ENCODE data around the gene MRPL21. TPM values are rescaled to one million over a fixed set of nuclear protein-coding genes. Genes with fewer than 3 reads are reported as not detected.

The MRPL21 gene
- total and polyA plus RNA-seq, 2 of the 13 experiments (the other 11 are each of a cell fraction or from before 2014, with no cell fraction given): 61.5 to 100 TPM

DNA sequence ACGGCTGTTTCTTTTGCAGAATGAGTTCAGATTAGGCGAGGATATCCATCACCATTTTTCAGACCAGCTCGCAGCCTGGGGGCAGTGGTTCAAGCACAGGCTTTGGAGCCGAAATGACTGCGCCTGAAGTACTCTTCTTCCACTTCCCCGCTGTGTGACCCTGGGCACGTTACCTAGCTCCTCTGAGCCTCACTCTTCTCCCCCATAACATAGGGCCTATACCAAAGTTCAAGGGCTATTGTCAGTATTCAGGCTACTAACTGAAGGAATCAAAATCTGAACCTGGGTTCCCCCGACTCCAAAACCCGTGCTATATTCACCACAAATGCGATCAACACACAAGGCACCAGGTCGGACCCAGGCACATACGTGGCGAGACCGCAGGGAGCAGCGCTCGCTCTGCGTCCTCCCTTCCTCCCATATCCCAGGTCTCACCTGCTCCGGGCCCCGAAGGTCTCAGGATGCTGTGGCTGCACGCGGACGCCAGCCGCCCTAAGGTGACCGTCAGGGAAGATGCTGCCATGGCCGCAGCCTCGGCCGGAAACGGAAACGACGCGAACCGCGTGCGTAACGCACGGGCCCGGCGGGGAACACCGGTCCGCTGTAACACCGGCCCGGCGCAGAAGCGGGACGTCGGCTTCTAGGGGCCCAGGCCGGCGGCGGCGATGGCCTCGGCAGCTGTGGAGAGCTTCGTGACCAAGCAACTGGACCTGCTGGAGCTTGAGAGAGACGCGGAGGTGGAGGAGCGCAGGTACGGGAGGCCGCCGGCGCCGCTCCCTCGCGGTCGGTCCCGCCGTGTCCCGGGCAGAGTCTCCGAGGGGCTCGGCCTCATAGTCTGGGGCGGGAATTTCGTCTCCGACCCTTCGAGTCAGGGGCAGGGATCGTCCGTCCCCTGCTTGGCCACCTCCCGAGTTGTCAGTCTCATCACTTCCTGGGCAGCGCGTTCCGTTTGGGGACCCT lies at the start of gene MRPL21, which contains the start of gene IGHMBP2 (continued):
- TF ChIP-seq, protein P1, sequence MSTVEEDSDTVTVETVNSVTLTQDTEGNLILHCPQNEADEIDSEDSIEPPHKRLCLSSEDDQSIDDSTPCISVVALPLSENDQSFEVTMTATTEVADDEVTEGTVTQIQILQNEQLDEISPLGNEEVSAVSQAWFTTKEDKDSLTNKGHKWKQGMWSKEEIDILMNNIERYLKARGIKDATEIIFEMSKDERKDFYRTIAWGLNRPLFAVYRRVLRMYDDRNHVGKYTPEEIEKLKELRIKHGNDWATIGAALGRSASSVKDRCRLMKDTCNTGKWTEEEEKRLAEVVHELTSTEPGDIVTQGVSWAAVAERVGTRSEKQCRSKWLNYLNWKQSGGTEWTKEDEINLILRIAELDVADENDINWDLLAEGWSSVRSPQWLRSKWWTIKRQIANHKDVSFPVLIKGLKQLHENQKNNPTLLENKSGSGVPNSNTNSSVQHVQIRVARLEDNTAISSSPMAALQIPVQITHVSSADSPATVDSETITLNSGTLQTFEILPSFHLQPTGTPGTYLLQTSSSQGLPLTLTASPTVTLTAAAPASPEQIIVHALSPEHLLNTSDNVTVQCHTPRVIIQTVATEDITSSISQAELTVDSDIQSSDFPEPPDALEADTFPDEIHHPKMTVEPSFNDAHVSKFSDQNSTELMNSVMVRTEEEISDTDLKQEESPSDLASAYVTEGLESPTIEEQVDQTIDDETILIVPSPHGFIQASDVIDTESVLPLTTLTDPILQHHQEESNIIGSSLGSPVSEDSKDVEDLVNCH (CRISPR knock-in tag; IDR thresholded peaks at IDR 0.05): no peak
- peak; percentile 66 for TF ChIP-seq MEF2D (CRISPR knock-in tag; IDR thresholded peaks at IDR 0.05)
- no peak for TF ChIP-seq ZNF766 (CRISPR knock-in tag; IDR thresholded peaks at IDR 0.05; ENCODE audit: borderline replicate concordance)
- TF ChIP-seq, protein P2, sequence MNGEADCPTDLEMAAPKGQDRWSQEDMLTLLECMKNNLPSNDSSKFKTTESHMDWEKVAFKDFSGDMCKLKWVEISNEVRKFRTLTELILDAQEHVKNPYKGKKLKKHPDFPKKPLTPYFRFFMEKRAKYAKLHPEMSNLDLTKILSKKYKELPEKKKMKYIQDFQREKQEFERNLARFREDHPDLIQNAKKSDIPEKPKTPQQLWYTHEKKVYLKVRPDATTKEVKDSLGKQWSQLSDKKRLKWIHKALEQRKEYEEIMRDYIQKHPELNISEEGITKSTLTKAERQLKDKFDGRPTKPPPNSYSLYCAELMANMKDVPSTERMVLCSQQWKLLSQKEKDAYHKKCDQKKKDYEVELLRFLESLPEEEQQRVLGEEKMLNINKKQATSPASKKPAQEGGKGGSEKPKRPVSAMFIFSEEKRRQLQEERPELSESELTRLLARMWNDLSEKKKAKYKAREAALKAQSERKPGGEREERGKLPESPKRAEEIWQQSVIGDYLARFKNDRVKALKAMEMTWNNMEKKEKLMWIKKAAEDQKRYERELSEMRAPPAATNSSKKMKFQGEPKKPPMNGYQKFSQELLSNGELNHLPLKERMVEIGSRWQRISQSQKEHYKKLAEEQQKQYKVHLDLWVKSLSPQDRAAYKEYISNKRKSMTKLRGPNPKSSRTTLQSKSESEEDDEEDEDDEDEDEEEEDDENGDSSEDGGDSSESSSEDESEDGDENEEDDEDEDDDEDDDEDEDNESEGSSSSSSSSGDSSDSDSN (CRISPR knock-in tag; IDR thresholded peaks at IDR 0.05): peak; percentile 100
- no peak; the same call in 1 of the 2 replicates for TF ChIP-seq ZNF615 (CRISPR knock-in tag; IDR thresholded peaks at IDR 0.05; ENCODE audit: borderline replicate concordance)
- TF ChIP-seq ZNF788 (CRISPR knock-in tag; IDR thresholded peaks at IDR 0.05; ENCODE audit: borderline replicate concordance): peak; percentile 70; the same call in 1 of the 2 replicates
- TF ChIP-seq ZNF616 (CRISPR knock-in tag; IDR thresholded peaks at IDR 0.05; ENCODE audit: low read depth): peak; percentile 91; the same call in 1 of the 2 replicates
- TF ChIP-seq ZNF768 (CRISPR knock-in tag; IDR thresholded peaks at IDR 0.05): peak; percentile 91
- no peak for TF ChIP-seq ZBTB3 (CRISPR knock-in tag; IDR thresholded peaks at IDR 0.05; ENCODE audit: borderline replicate concordance, low read depth)
- no peak for TF ChIP-seq NONO (IDR thresholded peaks at IDR 0.05)
- TF ChIP-seq NONO (CRISPR knock-in tag; conservative IDR thresholded peaks at IDR 0.05): peak; percentile 90
- no peak for TF ChIP-seq NFYB (CRISPR knock-in tag; IDR thresholded peaks at IDR 0.05)
- TF ChIP-seq, protein P3, sequence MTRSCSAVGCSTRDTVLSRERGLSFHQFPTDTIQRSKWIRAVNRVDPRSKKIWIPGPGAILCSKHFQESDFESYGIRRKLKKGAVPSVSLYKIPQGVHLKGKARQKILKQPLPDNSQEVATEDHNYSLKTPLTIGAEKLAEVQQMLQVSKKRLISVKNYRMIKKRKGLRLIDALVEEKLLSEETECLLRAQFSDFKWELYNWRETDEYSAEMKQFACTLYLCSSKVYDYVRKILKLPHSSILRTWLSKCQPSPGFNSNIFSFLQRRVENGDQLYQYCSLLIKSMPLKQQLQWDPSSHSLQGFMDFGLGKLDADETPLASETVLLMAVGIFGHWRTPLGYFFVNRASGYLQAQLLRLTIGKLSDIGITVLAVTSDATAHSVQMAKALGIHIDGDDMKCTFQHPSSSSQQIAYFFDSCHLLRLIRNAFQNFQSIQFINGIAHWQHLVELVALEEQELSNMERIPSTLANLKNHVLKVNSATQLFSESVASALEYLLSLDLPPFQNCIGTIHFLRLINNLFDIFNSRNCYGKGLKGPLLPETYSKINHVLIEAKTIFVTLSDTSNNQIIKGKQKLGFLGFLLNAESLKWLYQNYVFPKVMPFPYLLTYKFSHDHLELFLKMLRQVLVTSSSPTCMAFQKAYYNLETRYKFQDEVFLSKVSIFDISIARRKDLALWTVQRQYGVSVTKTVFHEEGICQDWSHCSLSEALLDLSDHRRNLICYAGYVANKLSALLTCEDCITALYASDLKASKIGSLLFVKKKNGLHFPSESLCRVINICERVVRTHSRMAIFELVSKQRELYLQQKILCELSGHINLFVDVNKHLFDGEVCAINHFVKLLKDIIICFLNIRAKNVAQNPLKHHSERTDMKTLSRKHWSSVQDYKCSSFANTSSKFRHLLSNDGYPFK (CRISPR knock-in tag; IDR thresholded peaks at IDR 0.05; ENCODE audit: borderline replicate concordance): peak; percentile 95
- TF ChIP-seq ZNF577 (CRISPR knock-in tag; IDR thresholded peaks at IDR 0.05; ENCODE audit: borderline replicate concordance, low read depth): no peak
- peak; percentile 72 for TF ChIP-seq ZMYM4 (CRISPR knock-in tag; IDR thresholded peaks at IDR 0.05)
- TF ChIP-seq EP300 (IDR thresholded peaks at IDR 0.05; ENCODE audit: low read depth in 2 of 2, low read length in 2 of 2): peak in 1 of 2 experiments; percentile 14; a peak in 1 of 4 replicates
- TF ChIP-seq EP300 (CRISPR knock-in tag; IDR thresholded peaks at IDR 0.05; ENCODE audit: borderline replicate concordance): peak; percentile 59; the same call in 1 of the 2 replicates
- no peak for TF ChIP-seq SNAPC2 (CRISPR knock-in tag; IDR thresholded peaks at IDR 0.05)
- TF ChIP-seq KLF9 (CRISPR knock-in tag; IDR thresholded peaks at IDR 0.05; ENCODE audit: low read depth): no peak

All from HepG2 (cell line).